HG02571 (cell line): Measurements from ENCODE around the gene MEIOB.
"Not testable (repeated sequence)": the region's sequence is repeated elsewhere in the genome, so short reads cannot be mapped to it uniquely, and the experiment has no call there.

Experiments used
- ATAC-seq: cut with Tn5 transposase; IDR thresholded peaks from one replicate; pipeline ENCODE4 v1.9.1; 2021; ENCODE audit warnings: mild to moderate bottlenecking, moderate library complexity; ENCODE audit not compliant: unreplicated experiment

Gene MEIOB

GRCh38 chr16:1877804-1878203 lies 5.8 kb upstream of the MEIOB start:
- no peak for ATAC-seq

- ATAC-seq: no peak
Measured at GRCh38 chr16:1877089-1877488, 5.1 kb upstream of the MEIOB start.

GRCh38 chr16:1876468-1876867 lies 4.5 kb upstream of the MEIOB start:
- no peak for ATAC-seq

GRCh38 chr16:1876066-1876465 lies 4.1 kb upstream of the MEIOB start:
- not testable (repeated sequence) for ATAC-seq

- ATAC-seq: no peak
Measured at GRCh38 chr16:1874854-1875253, 2.9 kb upstream of the MEIOB start.

GRCh38 chr16:1870365-1871082 lies 1.4 kb downstream of the MEIOB start:
- no peak for ATAC-seq

GRCh38 chr16:1865902-1866690 lies 5.9 kb downstream of the MEIOB start:
- ATAC-seq: no peak

- no peak for ATAC-seq
Measured at GRCh38 chr16:1863681-1864460, 8.1 kb downstream of the MEIOB start.

GRCh38 chr16:1862394-1862793 lies 9.6 kb downstream of the MEIOB start:
- no peak for ATAC-seq

GRCh38 chr16:1861730-1862129 lies 10.2 kb downstream of the MEIOB start:
- ATAC-seq: no peak

GRCh38 chr16:1859650-1860049 lies 12.3 kb downstream of the MEIOB start:
- no peak for ATAC-seq

- no peak for ATAC-seq
Measured at GRCh38 chr16:1858189-1858865, 13.6 kb downstream of the MEIOB start.

- no peak for ATAC-seq
Measured at GRCh38 chr16:1857433-1858097, 14.4 kb downstream of the MEIOB start.

- ATAC-seq: no peak
Measured at GRCh38 chr16:1851793-1852192, 20.2 kb downstream of the MEIOB start.

GRCh38 chr16:1850981-1851380 lies 21.0 kb downstream of the MEIOB start:
- no peak for ATAC-seq

GRCh38 chr16:1846416-1846815 lies 25.5 kb downstream of the MEIOB start:
- no peak for ATAC-seq

- ATAC-seq: no peak
Measured at GRCh38 chr16:1845985-1846384, 26.0 kb downstream of the MEIOB start.

- ATAC-seq: no peak
Measured at GRCh38 chr16:1839554-1839953, 32.4 kb downstream of the MEIOB start.

- ATAC-seq: no peak
Measured at GRCh38 chr16:1834096-1834495, 37.9 kb downstream of the MEIOB start.

- no peak for ATAC-seq
Measured at GRCh38 chr16:1832838-1833454, 39.0 kb downstream of the MEIOB start.
